ENCODE data around the gene MPST. TPM values are rescaled to one million over a fixed set of nuclear protein-coding genes. Genes with fewer than 3 reads are reported as not detected.

Gene MPST
- total RNA-seq = 10 to 100 TPM; 29.6 to 32.7 TPM

DNA sequence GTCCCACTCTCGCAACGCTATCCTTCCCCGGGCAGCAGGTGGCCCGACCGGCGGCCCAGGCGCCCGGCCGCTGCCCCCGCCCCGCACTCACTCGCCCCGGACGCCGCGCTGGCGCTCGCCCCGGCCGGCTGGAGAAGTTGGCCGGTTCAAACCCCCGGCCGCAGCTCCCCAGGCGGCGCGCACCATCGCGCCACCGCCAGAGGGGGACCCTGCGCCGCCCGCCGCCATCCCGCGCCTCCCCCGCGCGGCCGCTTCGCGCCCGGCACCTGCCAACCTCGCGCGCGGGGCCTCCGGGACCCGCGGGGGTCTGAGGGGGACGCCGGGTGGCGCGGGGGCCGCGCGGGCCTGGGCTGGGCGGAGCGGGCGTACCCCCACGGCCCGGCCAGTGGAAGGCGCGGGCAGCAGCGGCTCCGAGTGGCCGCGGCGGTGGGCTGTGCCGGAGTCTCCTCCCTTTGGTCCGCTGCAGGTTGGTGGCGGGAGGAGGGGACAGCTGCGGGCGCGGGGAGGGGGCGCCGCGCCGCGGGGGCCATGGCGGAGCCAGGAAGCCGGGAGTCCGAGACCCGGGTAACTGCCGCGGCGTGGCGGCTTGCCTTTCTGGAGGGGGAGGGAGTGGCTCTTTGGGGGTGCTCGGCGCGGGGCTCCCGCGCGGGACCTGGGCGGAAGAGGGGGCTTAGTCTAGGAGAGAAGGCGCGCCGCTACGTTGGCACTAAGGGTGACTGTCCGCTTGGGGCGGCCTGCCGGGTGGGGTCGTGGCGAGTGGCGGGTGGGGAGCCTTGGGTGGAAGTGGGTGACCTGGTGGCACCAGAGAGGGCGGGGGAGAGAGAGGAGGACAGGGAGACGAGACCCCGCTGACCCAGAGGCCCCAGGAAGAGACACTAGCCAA lies at the start of gene MPST, which contains the start of gene TST:
TSS of gene MPST (plus strand) at position 434 of the 883 bp plus-strand sequence. CDS start at position 529, 95 bp downstream.
TSS of gene TST (minus strand) at position 139 of the 883 bp plus-strand sequence. CDS start 715 bp downstream, outside the sequence.
- Mint-ChIP-seq H3K4me3 (peak within 1 kb of the TSS; percentile 90), H3K27ac (peak within 1 kb of the TSS; percentile 74), H3K9me3 (no peaks in the 10 kb centered on the region), H3K27me3 (no peaks in the 10 kb centered on the region), H3K4me1 (peaks cover 20% of the 10 kb centered on the region), H3K36me3 (ENCODE audit: low read depth) (no peaks in the 10 kb centered on the region)
- CTCF ChIA-PET = interaction anchor here (0.6 to 3.1 kb wide), 9 partner anchors 17 to 178 kb away, joined by 3 to 14 read pairs (median 3); no protein-coding TSS in a partner anchor
- DNase-seq = peak; percentile 63
- POLR2A ChIA-PET = interaction anchor here (0.8 to 2.0 kb wide), 7 partner anchors 60 to 243 kb away, joined by 3 to 6 read pairs (median 4); partner anchors contain the start of genes IFT27 and IL2RB

DNA sequence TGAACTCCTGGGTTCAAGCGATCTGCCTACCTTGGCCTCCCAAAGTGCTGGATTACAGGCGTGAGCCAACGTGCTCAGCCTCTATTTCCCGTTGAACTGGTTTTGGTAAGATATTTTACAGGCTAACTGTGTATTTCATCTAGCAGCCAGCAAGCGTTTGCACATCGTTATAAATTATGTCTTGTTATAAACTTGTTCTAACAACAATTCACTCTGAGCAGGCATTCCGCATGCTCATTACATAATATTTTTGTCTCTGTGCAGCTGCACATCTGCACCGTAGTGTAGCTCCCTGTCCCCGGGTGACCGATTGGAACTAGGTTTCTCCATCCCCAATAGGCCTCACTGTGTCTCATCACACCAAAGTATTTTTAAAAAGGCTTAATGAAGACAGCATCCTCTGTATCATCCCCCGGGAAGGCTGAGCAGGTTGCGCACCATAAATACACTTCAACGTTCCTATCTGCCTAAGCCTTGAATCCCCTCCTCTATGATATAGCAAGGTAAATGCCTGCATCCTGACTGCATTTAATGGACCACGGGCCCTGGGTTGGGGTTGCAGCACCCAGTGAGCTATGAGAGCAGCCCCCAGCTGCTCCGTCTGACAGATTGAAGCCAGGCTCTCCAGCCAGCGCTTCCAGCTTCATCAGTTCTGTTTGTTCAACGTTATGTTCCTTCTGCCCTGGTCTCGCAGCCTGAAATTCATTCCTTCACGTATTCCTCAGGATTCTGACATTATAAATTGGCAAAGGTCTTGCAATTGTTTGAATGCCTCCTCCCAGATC lies 48.0 kb upstream of the MPST start:
- H3K27ac Mint-ChIP-seq = no peak overlapping the region
- H3K4me3 Mint-ChIP-seq = no peak overlapping the region
- H3K4me1 Mint-ChIP-seq = peaks cover under 1% of the 10 kb centered on the region
- no peaks in the 10 kb centered on the region for H3K36me3 Mint-ChIP-seq (ENCODE audit: low read depth)
- CTCF ChIA-PET = interaction anchor here (1.1 to 3.0 kb wide), 3 partner anchors 8 to 190 kb away, joined by 4 to 12 read pairs (median 5); no protein-coding TSS in a partner anchor
- H3K27me3 Mint-ChIP-seq = peaks cover 5% of the 10 kb centered on the region
- DNase-seq = no peak
- POLR2A ChIA-PET = no interaction called here
- H3K9me3 Mint-ChIP-seq = no peaks in the 10 kb centered on the region

DNA sequence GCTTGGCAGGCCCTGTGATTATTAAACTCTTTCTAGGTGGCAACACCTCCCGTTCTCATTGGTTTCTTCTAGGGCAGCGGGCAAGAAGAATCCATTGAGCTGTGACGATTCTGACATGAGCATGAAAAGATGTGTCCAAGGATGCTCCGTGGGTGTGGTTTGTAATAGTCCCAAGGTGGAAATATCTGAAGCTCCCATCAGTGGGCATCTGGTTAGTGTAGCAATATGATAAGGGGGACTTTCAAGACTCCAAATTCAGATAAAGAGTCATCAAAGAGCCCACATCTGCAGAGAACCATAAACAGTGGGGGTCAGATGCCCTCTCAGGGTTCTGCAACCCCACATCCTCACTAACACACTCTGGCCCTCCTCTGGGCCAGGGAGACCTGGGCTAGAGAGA lies 42.9 kb upstream of the MPST start:
- POLR2A ChIA-PET = interaction anchor here (0.9 to 1.8 kb wide), 7 partner anchors 75 to 201 kb away, joined by 3 to 9 read pairs (median 5); partner anchors contain the start of genes IFT27 and NCF4
- peaks cover 17% of the 10 kb centered on the region for H3K4me1 Mint-ChIP-seq

GRCh38 chr22:36977401-36977861 lies 42.1 kb upstream of the MPST start:
- ChIA-PET CTCF (interaction anchor here (0.5 to 6.0 kb wide), 34 partner anchors 8 to 890 kb away, joined by 3 to 80 read pairs (median 4); partner anchors contain the start of genes IFT27, IL2RB, MPST and NCF4), POLR2A (interaction anchor here (0.7 to 1.8 kb wide), 8 partner anchors 39 to 201 kb away, joined by 4 to 9 read pairs (median 6); partner anchors contain the start of genes IFT27 and NCF4)
- H3K27me3 Mint-ChIP-seq = peaks cover 6% of the 10 kb centered on the region
- peak overlapping the region; percentile 81 for H3K27ac Mint-ChIP-seq
- H3K4me3 Mint-ChIP-seq = peak overlapping the region; percentile 82
- H3K36me3 Mint-ChIP-seq (ENCODE audit: low read depth) = no peaks in the 10 kb centered on the region
- DNase-seq = peak; percentile 80
- no peaks in the 10 kb centered on the region for H3K9me3 Mint-ChIP-seq
- H3K4me1 Mint-ChIP-seq = peaks cover 17% of the 10 kb centered on the region

More for the DNA sequence above, 42.9 kb upstream of the MPST start:
- CTCF ChIA-PET = interaction anchor here (0.9 to 6.0 kb wide), 19 partner anchors 9 to 465 kb away, joined by 3 to 80 read pairs (median 4); partner anchors contain the start of genes IFT27, MPST, NCF4 and TST
- no peak for DNase-seq
- Mint-ChIP-seq H3K9me3 (no peaks in the 10 kb centered on the region), H3K27me3 (peaks cover 2% of the 10 kb centered on the region), H3K36me3 (ENCODE audit: low read depth) (no peaks in the 10 kb centered on the region), H3K4me3 (peak overlapping the region; percentile 82), H3K27ac (no peak overlapping the region)

GRCh38 chr22:36977947-36978660 lies 41.4 kb upstream of the MPST start:
- H3K27ac Mint-ChIP-seq = peak overlapping the region; percentile 81
- H3K9me3 Mint-ChIP-seq = no peaks in the 10 kb centered on the region
- peaks cover 17% of the 10 kb centered on the region for H3K4me1 Mint-ChIP-seq
- CTCF ChIA-PET = interaction anchor here (0.5 to 6.0 kb wide), 35 partner anchors 8 to 890 kb away, joined by 3 to 80 read pairs (median 4); partner anchors contain the start of genes IFT27, IL2RB, MPST and NCF4
- POLR2A ChIA-PET = interaction anchor here (1.2 to 1.8 kb wide), 7 partner anchors 38 to 202 kb away, joined by 4 to 9 read pairs (median 6); partner anchors contain the start of genes IFT27 and NCF4
- DNase-seq = peak; percentile 92
- H3K4me3 Mint-ChIP-seq = peak overlapping the region; percentile 82
- no peaks in the 10 kb centered on the region for H3K36me3 Mint-ChIP-seq (ENCODE audit: low read depth)
- H3K27me3 Mint-ChIP-seq = peaks cover 9% of the 10 kb centered on the region

DNA sequence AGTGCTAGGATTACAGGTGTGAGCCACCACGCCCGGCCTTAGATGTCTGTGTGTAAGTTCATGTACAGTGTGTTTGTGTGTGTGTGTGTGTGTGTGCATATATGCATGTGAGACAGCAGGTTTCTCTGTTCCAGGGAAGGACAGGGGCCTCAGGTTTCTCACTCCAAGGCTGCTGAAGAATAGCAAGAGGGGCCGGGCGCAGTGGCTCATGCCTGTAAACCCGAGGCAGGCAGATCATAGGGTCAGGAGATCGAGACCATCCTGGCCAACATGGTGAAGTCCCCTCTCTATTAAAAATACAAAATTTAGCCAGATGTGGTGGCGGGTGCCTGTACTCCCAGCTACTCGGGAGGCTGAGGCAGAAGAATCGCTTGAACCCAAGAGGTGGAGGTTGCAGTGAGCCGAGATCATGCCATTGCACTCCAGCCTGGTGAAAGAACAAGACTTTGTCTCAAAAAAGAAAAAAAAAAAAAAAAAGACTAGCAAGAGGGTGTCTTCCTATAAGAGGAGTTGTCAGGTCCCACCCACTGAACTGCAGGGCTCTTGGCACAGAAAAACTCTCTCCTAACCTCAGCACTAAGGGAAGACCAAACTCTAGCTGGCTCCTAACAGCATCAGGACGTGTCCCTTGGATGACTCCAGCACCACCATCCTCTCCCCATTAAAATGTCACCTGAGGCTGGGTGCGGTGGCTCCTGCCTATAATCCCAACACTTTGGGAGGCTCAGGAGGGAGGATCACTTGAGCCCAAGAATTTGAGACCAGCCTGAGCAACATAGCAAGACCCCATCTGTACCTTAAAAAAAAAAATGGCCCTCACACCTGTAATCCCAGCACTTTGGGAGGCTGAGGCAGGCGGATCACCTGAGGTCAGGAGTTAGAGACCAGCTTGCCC lies 40.3 kb upstream of the MPST start:
- Mint-ChIP-seq H3K4me3 (no peak overlapping the region), H3K36me3 (ENCODE audit: low read depth) (no peaks in the 10 kb centered on the region), H3K27me3 (peaks cover 13% of the 10 kb centered on the region), H3K27ac (no peak overlapping the region), H3K4me1 (peaks cover 17% of the 10 kb centered on the region), H3K9me3 (no peaks in the 10 kb centered on the region)
- POLR2A ChIA-PET = no interaction called here
- CTCF ChIA-PET = interaction anchor here (0.7 to 6.0 kb wide), 12 partner anchors 8 to 533 kb away, joined by 3 to 80 read pairs (median 4); partner anchors contain the start of gene NCF4
- DNase-seq = no peak

DNA sequence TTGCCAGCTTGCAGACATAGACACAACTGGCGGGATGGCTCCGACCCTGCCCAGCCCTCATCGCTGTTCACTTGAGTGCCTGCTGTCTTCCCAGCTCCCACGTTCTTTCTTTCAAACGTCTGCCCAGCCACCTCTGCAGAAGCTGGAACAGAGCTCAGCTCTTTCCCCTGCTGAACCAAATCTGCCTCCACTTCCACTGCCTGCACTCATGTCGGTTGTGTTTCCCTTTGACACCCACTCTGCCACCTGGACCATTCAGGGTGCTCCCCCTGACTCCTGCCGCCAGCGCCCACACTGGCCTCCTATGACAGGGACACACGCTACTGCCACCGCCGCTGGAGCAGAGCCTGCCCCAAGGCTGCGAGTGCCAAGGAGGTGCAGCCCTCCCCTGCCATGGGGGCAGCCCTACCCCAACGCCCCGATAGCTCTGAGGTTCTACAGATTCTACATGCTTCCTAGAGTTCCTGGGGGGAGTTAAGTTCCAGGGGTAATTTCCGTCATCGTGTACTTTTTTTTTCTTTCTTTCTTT lies 38.2 kb upstream of the MPST start:
- H3K4me3 Mint-ChIP-seq = no peak overlapping the region
- CTCF ChIA-PET = interaction anchor here (0.9 to 1.8 kb wide), 4 partner anchors 27 to 208 kb away, joined by 3 to 8 read pairs (median 3); partner anchors contain the start of gene IFT27
- POLR2A ChIA-PET = no interaction called here
- no peak overlapping the region for H3K27ac Mint-ChIP-seq
- peaks cover 17% of the 10 kb centered on the region for H3K4me1 Mint-ChIP-seq
- H3K9me3 Mint-ChIP-seq = peaks cover 13% of the 10 kb centered on the region
- peaks cover 11% of the 10 kb centered on the region for H3K27me3 Mint-ChIP-seq
- DNase-seq = no peak
- peaks cover 10% of the 10 kb centered on the region for H3K36me3 Mint-ChIP-seq (ENCODE audit: low read depth)

DNA sequence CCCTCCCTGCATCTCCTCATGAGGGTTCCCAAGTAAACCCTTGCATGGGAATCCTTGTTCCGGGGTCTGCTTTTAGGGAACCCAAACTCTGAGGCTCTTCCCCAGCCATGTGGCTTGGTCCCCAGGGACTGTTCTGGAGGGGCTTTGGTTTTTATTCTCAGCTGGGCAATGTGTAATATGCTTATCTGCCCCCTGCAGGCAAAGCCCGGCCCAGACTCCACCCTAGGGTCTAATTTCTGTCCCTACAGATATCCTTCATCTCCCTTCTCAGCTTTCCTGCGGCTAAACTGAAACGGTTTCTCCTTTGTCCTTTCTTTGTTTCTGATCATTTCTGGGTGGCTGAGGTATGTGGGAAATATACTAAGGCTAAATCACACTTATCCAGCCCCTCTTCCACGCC lies 37.4 kb upstream of the MPST start:
- ChIA-PET CTCF (interaction anchor here (0.9 to 1.8 kb wide), 3 partner anchors 200 to 217 kb away, joined by 3 to 8 read pairs (median 4); no protein-coding TSS in a partner anchor), POLR2A (no interaction called here)
- H3K36me3 Mint-ChIP-seq (ENCODE audit: low read depth) = peaks cover 11% of the 10 kb centered on the region
- no peak overlapping the region for H3K4me3 Mint-ChIP-seq
- peaks cover 12% of the 10 kb centered on the region for H3K4me1 Mint-ChIP-seq
- no peak for DNase-seq
- H3K27ac Mint-ChIP-seq = no peak overlapping the region
- H3K9me3 Mint-ChIP-seq = peaks cover 21% of the 10 kb centered on the region
- peaks cover 14% of the 10 kb centered on the region for H3K27me3 Mint-ChIP-seq

DNA sequence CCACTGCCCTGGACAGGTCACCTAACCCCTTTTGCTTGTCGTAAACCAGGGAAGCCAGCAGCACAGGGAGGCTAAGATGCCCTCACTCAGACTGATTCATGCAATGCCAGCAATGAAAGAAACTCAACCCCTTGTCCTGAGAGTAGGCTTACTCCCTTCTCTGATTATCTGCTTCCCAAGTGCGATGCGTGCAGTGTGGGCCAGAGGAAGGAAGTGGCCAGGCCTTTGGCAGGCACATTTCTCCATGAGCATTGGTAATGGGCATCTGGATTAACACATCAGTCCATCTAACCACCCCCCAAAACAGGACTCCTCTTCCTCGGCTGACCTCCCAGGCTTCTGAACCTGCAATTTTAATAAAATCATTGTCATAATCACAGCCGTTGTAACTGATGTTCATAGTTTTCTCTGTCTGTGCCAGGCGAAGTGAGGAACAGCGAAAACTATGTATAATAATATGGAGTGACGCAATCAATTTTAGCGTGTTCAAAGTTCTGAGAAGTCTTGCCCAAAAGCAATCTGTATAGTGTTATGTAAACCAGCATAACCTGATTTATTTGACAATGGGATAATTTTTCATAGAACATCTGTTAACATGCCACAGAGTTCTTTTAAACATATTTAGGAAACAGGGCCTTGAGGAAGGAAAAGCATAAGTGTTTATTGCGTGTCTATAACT lies 34.2 kb upstream of the MPST start:
- no peak overlapping the region for H3K4me3 Mint-ChIP-seq
- no peak for DNase-seq
- CTCF ChIA-PET = interaction anchor here (0.7 kb wide), 1 partner anchor 8 kb away, joined by 3 read pairs; no protein-coding TSS in a partner anchor
- H3K9me3 Mint-ChIP-seq = peaks cover 21% of the 10 kb centered on the region
- H3K36me3 Mint-ChIP-seq (ENCODE audit: low read depth) = peaks cover 11% of the 10 kb centered on the region
- POLR2A ChIA-PET = no interaction called here
- H3K4me1 Mint-ChIP-seq = no peaks in the 10 kb centered on the region
- peaks cover 30% of the 10 kb centered on the region for H3K27me3 Mint-ChIP-seq
- H3K27ac Mint-ChIP-seq = no peak overlapping the region

GRCh38 chr22:36986242-36986821 lies 33.2 kb upstream of the MPST start:
- H3K4me3 Mint-ChIP-seq = no peak overlapping the region
- CTCF ChIA-PET = interaction anchor here (0.7 to 1.6 kb wide), 4 partner anchors 9 to 213 kb away, joined by 3 to 4 read pairs (median 3); no protein-coding TSS in a partner anchor
- no peak overlapping the region for H3K27ac Mint-ChIP-seq
- no peaks in the 10 kb centered on the region for H3K4me1 Mint-ChIP-seq
- DNase-seq = peak; percentile 56
- H3K27me3 Mint-ChIP-seq = peaks cover 37% of the 10 kb centered on the region
- POLR2A ChIA-PET = no interaction called here
- H3K9me3 Mint-ChIP-seq = peaks cover 21% of the 10 kb centered on the region
- H3K36me3 Mint-ChIP-seq (ENCODE audit: low read depth) = peaks cover 11% of the 10 kb centered on the region

Data from activated CD4-positive, alpha-beta memory T cell treated with anti-CD3 and anti-CD28 coated beads, Interleukin-2, amount 10 ng/mL, durations not matched to agents 7 days and 5 days (primary cell).